HG02588 (cell line): ENCODE measurements around the gene DENND2C.

Experiments used
- ATAC-seq: cut with Tn5 transposase; IDR thresholded peaks from one replicate; pipeline ENCODE4 v1.9.1; 2021; ENCODE audit warnings: mild to moderate bottlenecking, moderate library complexity; ENCODE audit not compliant: unreplicated experiment

Gene DENND2C

GRCh38 chr1:114547076-114547475 is 122.8 kb downstream of the DENND2C start:
- no peak for ATAC-seq

- ATAC-seq = no peak
These were observed 124.1 kb downstream of the DENND2C start for GRCh38 chr1:114545796-114546195.

- ATAC-seq = no peak
These were observed 124.5 kb downstream of the DENND2C start for GRCh38 chr1:114545315-114545714.

GRCh38 chr1:114540821-114541220 is 129.0 kb downstream of the DENND2C start:
- no peak for ATAC-seq

- no peak for ATAC-seq
These were observed 129.6 kb downstream of the DENND2C start for GRCh38 chr1:114540272-114540671.

DNA sequence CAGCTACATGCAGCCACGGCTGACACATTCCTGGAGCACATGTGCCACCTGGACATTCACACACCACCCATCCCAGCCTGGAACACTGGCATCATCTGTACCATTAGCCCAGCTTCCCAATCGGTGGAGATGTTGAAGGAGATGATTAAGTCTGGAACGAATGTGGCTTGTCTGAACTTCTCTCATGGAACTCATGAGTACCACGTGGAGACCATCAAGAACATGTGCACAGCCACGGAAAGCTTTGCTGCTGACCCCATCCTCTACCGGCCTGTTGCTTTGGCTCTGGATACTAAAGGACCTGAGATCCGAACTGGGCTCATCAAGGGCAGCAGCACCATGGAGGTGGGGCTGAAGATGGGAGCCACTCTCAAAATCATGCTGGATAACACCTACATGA is 133.8 kb downstream of the DENND2C start:
- ATAC-seq = no peak

DNA sequence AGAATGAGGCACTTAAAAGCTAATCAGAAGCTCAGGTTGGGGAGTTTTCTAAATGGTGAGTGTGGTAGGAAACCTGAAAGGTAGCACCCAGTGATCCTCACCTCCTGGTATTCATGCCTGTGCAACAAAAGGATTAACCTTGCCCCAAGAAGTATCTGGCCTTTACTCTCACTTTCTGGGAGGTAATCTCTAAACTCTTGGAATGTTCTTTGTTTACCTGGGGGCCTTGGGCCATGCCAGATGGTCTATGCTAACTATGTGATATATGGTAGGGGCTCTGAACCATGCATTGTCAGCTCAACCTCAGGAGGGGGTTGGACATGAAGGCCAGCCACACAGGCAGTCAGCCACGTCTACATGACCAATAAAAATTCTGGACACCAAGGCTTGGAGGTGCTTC is 134.4 kb downstream of the DENND2C start:
- ATAC-seq = no peak
